ENCODE measurements around the gene TREML1.
"Not testable (repeated sequence)": the region's sequence is repeated elsewhere in the genome, so short reads cannot be mapped to it uniquely, and the experiment has no call there.

TREML1 gene

GRCh38 chr6:41153992-41154625 is at the start of gene TREML1:
TSS of gene TREML1 (minus strand) at chr6:41154347. CDS start at chr6:41154288, 59 bp downstream.
- H3K4me3 ChIP-seq (ENCODE audit: low read depth, low read length) = no peak within 1 kb of the TSS

GRCh38 chr6:41201764-41202173 is 47.6 kb upstream of the TREML1 start:
- no peak overlapping the region for H3K4me3 ChIP-seq (ENCODE audit: low read depth, low read length)

GRCh38 chr6:41200901-41201763 is 47.0 kb upstream of the TREML1 start, which contains the start of gene TREML2:
TSS of gene TREML2 (minus strand) at chr6:41201149. CDS start at chr6:41201008, 141 bp downstream.
- no peak within 1 kb of the TSS for H3K4me3 ChIP-seq (ENCODE audit: low read depth, low read length)

- H3K4me3 ChIP-seq (ENCODE audit: low read depth, low read length) = no peak overlapping the region
These were observed 46.3 kb upstream of the TREML1 start for GRCh38 chr6:41200296-41200900.

- H3K4me3 ChIP-seq (ENCODE audit: low read depth, low read length) = no peak overlapping the region
These were observed 45.6 kb upstream of the TREML1 start for GRCh38 chr6:41199552-41200246.

- no peak overlapping the region for H3K4me3 ChIP-seq (ENCODE audit: low read depth, low read length)
These were observed 43.1 kb upstream of the TREML1 start for GRCh38 chr6:41197234-41197633.

- H3K4me3 ChIP-seq (ENCODE audit: low read depth, low read length) = no peak overlapping the region
These were observed 40.2 kb upstream of the TREML1 start for GRCh38 chr6:41194386-41194785.

- H3K4me3 ChIP-seq (ENCODE audit: low read depth, low read length) = no peak overlapping the region
These were observed 39.7 kb upstream of the TREML1 start for GRCh38 chr6:41193884-41194283.

GRCh38 chr6:41193171-41193734 is 39.1 kb upstream of the TREML1 start:
- H3K4me3 ChIP-seq (ENCODE audit: low read depth, low read length) = no peak overlapping the region

- H3K4me3 ChIP-seq (ENCODE audit: low read depth, low read length) = no peak overlapping the region
These were observed 37.4 kb upstream of the TREML1 start for GRCh38 chr6:41191569-41191968.

- no peak overlapping the region for H3K4me3 ChIP-seq (ENCODE audit: low read depth, low read length)
These were observed 36.6 kb upstream of the TREML1 start for GRCh38 chr6:41190791-41191190.

- H3K4me3 ChIP-seq (ENCODE audit: low read depth, low read length) = no peak overlapping the region
These were observed 35.8 kb upstream of the TREML1 start for GRCh38 chr6:41189967-41190366.

GRCh38 chr6:41189046-41189445 is 34.9 kb upstream of the TREML1 start:
- not testable (repeated sequence) for H3K4me3 ChIP-seq (ENCODE audit: low read depth, low read length)

GRCh38 chr6:41187924-41188886 is 34.1 kb upstream of the TREML1 start:
- H3K4me3 ChIP-seq (ENCODE audit: low read depth, low read length) = no peak overlapping the region

- no peak overlapping the region for H3K4me3 ChIP-seq (ENCODE audit: low read depth, low read length)
These were observed 31.9 kb upstream of the TREML1 start for GRCh38 chr6:41186031-41186562.

GRCh38 chr6:41184761-41185160 is 30.6 kb upstream of the TREML1 start:
- H3K4me3 ChIP-seq (ENCODE audit: low read depth, low read length) = no peak overlapping the region

GRCh38 chr6:41182069-41183034 is 28.2 kb upstream of the TREML1 start:
- H3K4me3 ChIP-seq (ENCODE audit: low read depth, low read length) = no peak overlapping the region

GRCh38 chr6:41181566-41181965 is 27.4 kb upstream of the TREML1 start:
- H3K4me3 ChIP-seq (ENCODE audit: low read depth, low read length) = no peak overlapping the region
